Adrenal gland (tissue), 5 donors: ENCODE measurements around the gene F8A3.
"Not testable (repeated sequence)": the region's sequence is repeated elsewhere in the genome, so short reads cannot be mapped to it uniquely, and the experiment has no call there.

Experiments
- POLR2A ChIP-seq, 2 donors: fragments of 450-650 bp; IDR thresholded peaks; one replicate each; pipeline ENCODE4 v1.6.1; 2017; ENCODE audit warnings: antibody characterized with exemption in 2 of 2, mild to moderate bottlenecking in 2 of 2, moderate library complexity in 1 of 2
- TF ChIP-seq, protein P1 (sequence below), 6 experiments: fragments of 450-650 bp in 4 of 6; fragments of 200-600 bp in 2 of 6; sonication (generic) in 1 of 6; IDR thresholded peaks; 1 replicate in 5 of 6; 2 replicates in 1 of 6; pipeline versions ENCODE4 v1.5.1 to v1.8.0; 2016 to 2021; ENCODE audit warnings: antibody characterized with exemption in 6 of 6, mild to moderate bottlenecking in 2 of 6, moderate library complexity in 1 of 6
- donor health status: DM: no; HTN: no; CAD: no.

DNA sequence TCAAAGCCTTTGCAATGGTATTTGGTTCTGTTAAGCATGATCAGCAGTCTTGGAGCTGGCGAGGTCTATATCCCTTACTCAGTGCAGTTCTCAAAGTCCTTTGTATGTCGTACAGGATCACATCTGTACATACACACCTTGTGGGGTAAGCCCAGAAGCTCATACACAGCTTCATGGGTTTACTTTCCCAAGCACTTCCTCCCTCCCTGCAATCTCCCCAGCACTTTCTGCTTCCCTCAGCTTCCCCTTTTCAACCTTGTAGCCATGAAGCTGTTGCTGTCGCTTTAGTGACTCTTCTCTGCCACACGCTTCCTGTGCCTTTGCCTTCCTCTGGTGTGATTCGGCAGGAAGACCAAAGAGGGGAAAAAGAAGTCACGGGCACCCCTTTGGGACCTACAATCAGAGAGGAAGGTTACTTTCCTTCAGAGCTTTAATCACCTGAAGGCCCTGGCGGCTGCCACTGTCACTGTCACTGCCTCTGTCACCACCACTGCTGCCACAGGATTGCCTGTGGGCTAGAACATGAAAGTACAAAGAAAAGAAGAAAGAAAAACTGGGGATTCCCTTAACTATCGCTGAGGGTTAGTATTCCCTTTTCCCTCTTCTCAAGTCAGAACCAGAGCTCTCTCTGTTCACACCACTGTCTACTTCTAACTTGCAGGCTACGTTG is 8.0 kb upstream of the F8A3 start:
- TF ChIP-seq, protein P1, sequence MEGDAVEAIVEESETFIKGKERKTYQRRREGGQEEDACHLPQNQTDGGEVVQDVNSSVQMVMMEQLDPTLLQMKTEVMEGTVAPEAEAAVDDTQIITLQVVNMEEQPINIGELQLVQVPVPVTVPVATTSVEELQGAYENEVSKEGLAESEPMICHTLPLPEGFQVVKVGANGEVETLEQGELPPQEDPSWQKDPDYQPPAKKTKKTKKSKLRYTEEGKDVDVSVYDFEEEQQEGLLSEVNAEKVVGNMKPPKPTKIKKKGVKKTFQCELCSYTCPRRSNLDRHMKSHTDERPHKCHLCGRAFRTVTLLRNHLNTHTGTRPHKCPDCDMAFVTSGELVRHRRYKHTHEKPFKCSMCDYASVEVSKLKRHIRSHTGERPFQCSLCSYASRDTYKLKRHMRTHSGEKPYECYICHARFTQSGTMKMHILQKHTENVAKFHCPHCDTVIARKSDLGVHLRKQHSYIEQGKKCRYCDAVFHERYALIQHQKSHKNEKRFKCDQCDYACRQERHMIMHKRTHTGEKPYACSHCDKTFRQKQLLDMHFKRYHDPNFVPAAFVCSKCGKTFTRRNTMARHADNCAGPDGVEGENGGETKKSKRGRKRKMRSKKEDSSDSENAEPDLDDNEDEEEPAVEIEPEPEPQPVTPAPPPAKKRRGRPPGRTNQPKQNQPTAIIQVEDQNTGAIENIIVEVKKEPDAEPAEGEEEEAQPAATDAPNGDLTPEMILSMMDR (IDR thresholded peaks at IDR 0.05): not testable (repeated sequence)
- not testable (repeated sequence) for TF ChIP-seq POLR2A (IDR thresholded peaks at IDR 0.05)
